Esophagus squamous epithelium (tissue), 4 donors: Measurements from ENCODE around the gene CDKN2AIP.

Experiments used
- CTCF ChIP-seq, 6 experiments: fragments of 450-650 bp in 4 of 6; fragments of 200-600 bp in 2 of 6; sonication (generic) in 2 of 6; IDR thresholded peaks; one replicate each; pipeline ENCODE4 v1.5.1; 2016 to 2019; ENCODE audit warnings: antibody characterized with exemption in 6 of 6, mild to moderate bottlenecking in 4 of 6, moderate library complexity in 4 of 6
- POLR2A ChIP-seq, 4 donors: fragments of 450-650 bp; IDR thresholded peaks; one replicate each; pipeline ENCODE4 v1.6.1; 2017; ENCODE audit warnings: antibody characterized with exemption in 4 of 4, mild to moderate bottlenecking in 4 of 4, moderate library complexity in 3 of 4

GRCh38 chr4:183399126-183399522, 45.3 kb upstream of the CDKN2AIP start:
- TF ChIP-seq CTCF (IDR thresholded peaks at IDR 0.05) (no peak), POLR2A (IDR thresholded peaks at IDR 0.05) (no peak)
